ENCODE data around the gene ADA.
A peak's percentile ranks its signal among the peaks of the same experiment; 100 is the strongest.
"Not testable (repeated sequence)": the region's sequence is repeated elsewhere in the genome, so short reads cannot be mapped to it uniquely, and the experiment has no call there.

ADA gene

GRCh38 chr20:44657875-44658274 is 6.4 kb upstream of the ADA start:
- DNase-seq (no peak), ATAC-seq (no peak)
- no peak overlapping the region for H3K4me3 Mint-ChIP-seq
- H3K4me1 Mint-ChIP-seq = peaks cover 22% of the 10 kb centered on the region
- no peaks in the 10 kb centered on the region for H3K27me3 Mint-ChIP-seq
- peaks cover 0 to 7% of the 10 kb centered on the region in 2 donors for H3K9me3 Mint-ChIP-seq
- H3K27ac Mint-ChIP-seq = no peak overlapping the region

GRCh38 chr20:44656448-44656847 is 4.9 kb upstream of the ADA start:
- Mint-ChIP-seq H3K4me3 (no peak overlapping the region), H3K9me3 (peaks cover 0 to 7% of the 10 kb centered on the region in 2 donors), H3K27me3 (no peaks in the 10 kb centered on the region), H3K4me1 (peaks cover 16% of the 10 kb centered on the region), H3K27ac (no peak overlapping the region)
- DNase-seq (no peak), ATAC-seq (no peak)

- not testable (repeated sequence) for ATAC-seq, DNase-seq, H3K27me3 Mint-ChIP-seq, H3K9me3 Mint-ChIP-seq, H3K4me3 Mint-ChIP-seq, H3K27ac Mint-ChIP-seq
- H3K4me1 Mint-ChIP-seq = peaks cover 29% of the 10 kb centered on the region
Observed at GRCh38 chr20:44654210-44654609, 2.7 kb upstream of the ADA start.

GRCh38 chr20:44653546-44653945 is 2.0 kb upstream of the ADA start:
- no peak for DNase-seq
- Mint-ChIP-seq H3K4me1 (peaks cover 35% of the 10 kb centered on the region), H3K4me3 (peak overlapping the region; percentile 5 to 10), H3K27me3 (no peaks in the 10 kb centered on the region), H3K9me3 (peaks cover 0 to 7% of the 10 kb centered on the region in 2 donors), H3K27ac (no peak overlapping the region)
- ATAC-seq = no peak

GRCh38 chr20:44651434-44651683 is 140 bp downstream of the ADA start:
- H3K4me3 Mint-ChIP-seq = peak overlapping the region; percentile 89 to 91
- H3K27ac Mint-ChIP-seq = peak overlapping the region in 1 of 2 donors; percentile 85
- H3K27me3 Mint-ChIP-seq = no peaks in the 10 kb centered on the region
- H3K4me1 Mint-ChIP-seq = peaks cover 57% of the 10 kb centered on the region
- no peak for DNase-seq
- peaks cover 0 to 7% of the 10 kb centered on the region in 2 donors for H3K9me3 Mint-ChIP-seq
- ATAC-seq = no peak

- Mint-ChIP-seq H3K4me1 (peaks cover 62% of the 10 kb centered on the region), H3K27me3 (no peaks in the 10 kb centered on the region), H3K4me3 (peak overlapping the region; percentile 89 to 91), H3K9me3 (peaks cover 0 to 7% of the 10 kb centered on the region in 2 donors), H3K27ac (peak overlapping the region; percentile 85 to 87)
- DNase-seq (peak; percentile 44 to 51), ATAC-seq (peak; percentile 74)
Observed at GRCh38 chr20:44650771-44651433, 597 bp downstream of the ADA start.

- ATAC-seq (no peak), DNase-seq (no peak)
- H3K4me3 Mint-ChIP-seq = peak overlapping the region; percentile 89 to 91
- H3K4me1 Mint-ChIP-seq = peaks cover 71% of the 10 kb centered on the region
- no peak overlapping the region for H3K27ac Mint-ChIP-seq
- H3K9me3 Mint-ChIP-seq = peaks cover 0 to 7% of the 10 kb centered on the region in 2 donors
- no peaks in the 10 kb centered on the region for H3K27me3 Mint-ChIP-seq
Observed at GRCh38 chr20:44649976-44650375, 1.5 kb downstream of the ADA start.

- peaks cover 80% of the 10 kb centered on the region for H3K4me1 Mint-ChIP-seq
- DNase-seq (no peak), ATAC-seq (no peak)
- H3K4me3 Mint-ChIP-seq = no peak overlapping the region
- no peaks in the 10 kb centered on the region for H3K27me3 Mint-ChIP-seq
- peaks cover 0 to 7% of the 10 kb centered on the region in 2 donors for H3K9me3 Mint-ChIP-seq
- no peak overlapping the region for H3K27ac Mint-ChIP-seq
Observed at GRCh38 chr20:44649126-44649525, 2.4 kb downstream of the ADA start.

GRCh38 chr20:44648579-44648978 is 2.9 kb downstream of the ADA start:
- DNase-seq (no peak), ATAC-seq (no peak)
- H3K9me3 Mint-ChIP-seq = peaks cover 0 to 4% of the 10 kb centered on the region in 2 donors
- no peaks in the 10 kb centered on the region for H3K27me3 Mint-ChIP-seq
- peaks cover 82% of the 10 kb centered on the region for H3K4me1 Mint-ChIP-seq
- H3K27ac Mint-ChIP-seq = no peak overlapping the region
- H3K4me3 Mint-ChIP-seq = no peak overlapping the region

- DNase-seq (no peak), ATAC-seq (no peak)
- peaks cover 82% of the 10 kb centered on the region for H3K4me1 Mint-ChIP-seq
- H3K4me3 Mint-ChIP-seq = no peak overlapping the region
- no peaks in the 10 kb centered on the region for H3K27me3 Mint-ChIP-seq
- no peaks in the 10 kb centered on the region for H3K9me3 Mint-ChIP-seq
- H3K27ac Mint-ChIP-seq = peak overlapping the region in 1 of 2 donors; percentile 43
Observed at GRCh38 chr20:44648068-44648467, 3.4 kb downstream of the ADA start.

- ATAC-seq = peak; percentile 21
- Mint-ChIP-seq H3K4me1 (peaks cover 94% of the 10 kb centered on the region), H3K9me3 (no peaks in the 10 kb centered on the region), H3K27me3 (no peaks in the 10 kb centered on the region), H3K27ac (peak overlapping the region; percentile 59 to 78), H3K4me3 (peak overlapping the region; percentile 39 to 56)
- no peak for DNase-seq
Observed at GRCh38 chr20:44646641-44647274, 4.7 kb downstream of the ADA start.

GRCh38 chr20:44646023-44646640 is 5.4 kb downstream of the ADA start:
- DNase-seq (peak in 1 of 2 donors; percentile 54), ATAC-seq (peak; percentile 62)
- H3K9me3 Mint-ChIP-seq = peaks cover 0 to 3% of the 10 kb centered on the region in 2 donors
- no peaks in the 10 kb centered on the region for H3K27me3 Mint-ChIP-seq
- peak overlapping the region; percentile 39 to 67 for H3K4me3 Mint-ChIP-seq
- peaks cover 99% of the 10 kb centered on the region for H3K4me1 Mint-ChIP-seq
- peak overlapping the region; percentile 78 to 83 for H3K27ac Mint-ChIP-seq

GRCh38 chr20:44644667-44645131 is 6.8 kb downstream of the ADA start:
- peaks cover 0 to 3% of the 10 kb centered on the region in 2 donors for H3K9me3 Mint-ChIP-seq
- peak; percentile 33 to 53 for DNase-seq
- H3K4me1 Mint-ChIP-seq = peaks cover 86% of the 10 kb centered on the region
- peak; percentile 68 for ATAC-seq
- H3K27me3 Mint-ChIP-seq = no peaks in the 10 kb centered on the region
- peak overlapping the region; percentile 49 to 77 for H3K4me3 Mint-ChIP-seq
- H3K27ac Mint-ChIP-seq = peak overlapping the region; percentile 91 to 98

- no peak for ATAC-seq
- H3K9me3 Mint-ChIP-seq = peaks cover 0 to 3% of the 10 kb centered on the region in 2 donors
Observed at GRCh38 chr20:44644230-44644617, 7.3 kb downstream of the ADA start.

GRCh38 chr20:44643596-44644229 is 7.8 kb downstream of the ADA start:
- DNase-seq = peak in 1 of 2 donors; percentile 29
- Mint-ChIP-seq H3K27me3 (no peaks in the 10 kb centered on the region), H3K9me3 (peaks cover 0 to 3% of the 10 kb centered on the region in 2 donors), H3K4me3 (peak overlapping the region; percentile 52 to 73), H3K4me1 (peaks cover 81% of the 10 kb centered on the region), H3K27ac (peak overlapping the region in 1 of 2 donors; percentile 91)
- ATAC-seq = no peak

More at GRCh38 chr20:44644230-44644617, 7.3 kb downstream of the ADA start:
- Mint-ChIP-seq H3K4me3 (peak overlapping the region; percentile 49 to 52), H3K4me1 (peaks cover 81% of the 10 kb centered on the region), H3K27ac (peak overlapping the region; percentile 84 to 91), H3K27me3 (no peaks in the 10 kb centered on the region)
- no peak for DNase-seq

GRCh38 chr20:44643154-44643519 is 8.4 kb downstream of the ADA start:
- DNase-seq = no peak
- H3K4me1 Mint-ChIP-seq = peaks cover 75% of the 10 kb centered on the region
- peak overlapping the region in 1 of 2 donors; percentile 38 for H3K27ac Mint-ChIP-seq
- no peak for ATAC-seq
- H3K9me3 Mint-ChIP-seq = peaks cover 0 to 3% of the 10 kb centered on the region in 2 donors
- peak overlapping the region; percentile 72 to 73 for H3K4me3 Mint-ChIP-seq
- no peaks in the 10 kb centered on the region for H3K27me3 Mint-ChIP-seq
